ENCODE data around the gene SKIC8. TPM values are rescaled to one million over a fixed set of nuclear protein-coding genes. Genes with fewer than 3 reads are reported as not detected.

The SKIC8 gene
- total and polyA plus RNA-seq, 2 donors, result 47.4 to 66.2 TPM

- 76% methylated on average over 7 of the region's 7 CpGs for WGBS
- Histone ChIP-seq H3K36me3 (ENCODE audit: insufficient read depth) (no peaks in the 10 kb centered on the region), H3K4me1 (ENCODE audit: insufficient read depth) (no peaks in the 10 kb centered on the region), H3K27ac (ENCODE audit: low read depth) (no peak overlapping the region), H3K4me3 (ENCODE audit: low read depth, low read length) (no peak overlapping the region)
- DNase-seq (ENCODE audit: extremely low spot score), result no peak
Observed at GRCh38 chr15:78315686-78316282, 16.4 kb upstream of the SKIC8 start.

- WGBS, result 84% methylated on average over 7 of the region's 7 CpGs
- no peaks in the 10 kb centered on the region for H3K36me3 ChIP-seq (ENCODE audit: insufficient read depth)
- no peaks in the 10 kb centered on the region for H3K4me1 ChIP-seq (ENCODE audit: insufficient read depth)
- no peak overlapping the region for H3K27ac ChIP-seq (ENCODE audit: low read depth)
- H3K4me3 ChIP-seq (ENCODE audit: low read depth, low read length), result no peak overlapping the region
- DNase-seq (ENCODE audit: extremely low spot score), result no peak
Observed at GRCh38 chr15:78314181-78314581, 14.8 kb upstream of the SKIC8 start.

GRCh38 chr15:78313383-78313782, 14.0 kb upstream of the SKIC8 start:
- no peak overlapping the region for H3K27ac ChIP-seq (ENCODE audit: low read depth)
- no peaks in the 10 kb centered on the region for H3K4me1 ChIP-seq (ENCODE audit: insufficient read depth)
- H3K4me3 ChIP-seq (ENCODE audit: low read depth, low read length), result no peak overlapping the region
- 80% methylated on average over 8 of the region's 8 CpGs for WGBS
- DNase-seq (ENCODE audit: extremely low spot score), result no peak
- no peaks in the 10 kb centered on the region for H3K36me3 ChIP-seq (ENCODE audit: insufficient read depth)

DNA sequence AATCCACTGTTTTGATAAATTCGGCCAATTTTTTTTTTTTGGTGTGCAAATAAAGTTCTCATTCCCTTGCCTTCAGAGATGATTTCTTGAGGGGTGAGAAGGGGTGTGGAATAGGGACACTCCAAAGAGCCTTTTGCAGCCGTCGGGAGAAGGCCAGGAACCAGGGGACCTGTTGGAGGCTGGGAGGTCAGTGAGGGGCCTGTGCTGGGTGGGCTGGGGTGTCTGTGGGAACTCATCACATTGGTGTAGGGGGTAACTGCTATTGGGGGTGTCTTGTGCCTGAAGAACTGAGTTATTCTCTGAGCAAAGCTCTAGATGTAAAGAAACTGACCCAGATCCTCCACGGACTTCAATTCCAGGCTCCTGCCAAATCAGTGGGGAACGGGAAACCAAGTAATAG, 13.5 kb upstream of the SKIC8 start:
- Histone ChIP-seq H3K4me1 (ENCODE audit: insufficient read depth) (no peaks in the 10 kb centered on the region), H3K27ac (ENCODE audit: low read depth) (no peak overlapping the region), H3K36me3 (ENCODE audit: insufficient read depth) (no peaks in the 10 kb centered on the region), H3K4me3 (ENCODE audit: low read depth, low read length) (no peak overlapping the region)
- WGBS, result 74% methylated on average over 5 of the region's 5 CpGs
- DNase-seq (ENCODE audit: extremely low spot score), result no peak

GRCh38 chr15:78312536-78312935, 13.1 kb upstream of the SKIC8 start:
- DNase-seq (ENCODE audit: extremely low spot score), result no peak

GRCh38 chr15:78311292-78311691, 11.9 kb upstream of the SKIC8 start:
- 79% methylated on average over 3 of the region's 3 CpGs for WGBS
- no peak for DNase-seq (ENCODE audit: extremely low spot score)
- H3K36me3 ChIP-seq (ENCODE audit: insufficient read depth), result no peaks in the 10 kb centered on the region
- H3K4me1 ChIP-seq (ENCODE audit: insufficient read depth), result no peaks in the 10 kb centered on the region
- H3K27ac ChIP-seq (ENCODE audit: low read depth), result no peak overlapping the region
- H3K4me3 ChIP-seq (ENCODE audit: low read depth, low read length), result no peak overlapping the region

More at GRCh38 chr15:78312536-78312935, 13.1 kb upstream of the SKIC8 start:
- H3K27ac ChIP-seq (ENCODE audit: low read depth), result no peak overlapping the region
- WGBS, result 65% methylated on average over 4 of the region's 4 CpGs
- H3K36me3 ChIP-seq (ENCODE audit: insufficient read depth), result no peaks in the 10 kb centered on the region
- no peaks in the 10 kb centered on the region for H3K4me1 ChIP-seq (ENCODE audit: insufficient read depth)
- no peak overlapping the region for H3K4me3 ChIP-seq (ENCODE audit: low read depth, low read length)

GRCh38 chr15:78308422-78309032, 9.1 kb upstream of the SKIC8 start:
- WGBS, result 19% methylated on average over 9 of the region's 9 CpGs
- H3K4me3 ChIP-seq (ENCODE audit: low read depth, low read length), result no peak overlapping the region
- H3K36me3 ChIP-seq (ENCODE audit: insufficient read depth), result no peaks in the 10 kb centered on the region
- no peak overlapping the region for H3K27ac ChIP-seq (ENCODE audit: low read depth)
- no peaks in the 10 kb centered on the region for H3K4me1 ChIP-seq (ENCODE audit: insufficient read depth)
- DNase-seq (ENCODE audit: extremely low spot score), result no peak

- H3K36me3 ChIP-seq (ENCODE audit: insufficient read depth), result no peaks in the 10 kb centered on the region
- DNase-seq (ENCODE audit: extremely low spot score), result no peak
- 60% methylated on average over 6 of the region's 6 CpGs for WGBS
- no peak overlapping the region for H3K4me3 ChIP-seq (ENCODE audit: low read depth, low read length)
- H3K27ac ChIP-seq (ENCODE audit: low read depth), result no peak overlapping the region
- no peaks in the 10 kb centered on the region for H3K4me1 ChIP-seq (ENCODE audit: insufficient read depth)
Observed at GRCh38 chr15:78307976-78308375, 8.6 kb upstream of the SKIC8 start.

- no peak overlapping the region for H3K4me3 ChIP-seq (ENCODE audit: low read depth, low read length)
- DNase-seq (ENCODE audit: extremely low spot score), result no peak
- H3K27ac ChIP-seq (ENCODE audit: low read depth), result no peak overlapping the region
- H3K36me3 ChIP-seq (ENCODE audit: insufficient read depth), result no peaks in the 10 kb centered on the region
- WGBS, result 68% methylated on average over 3 of the region's 3 CpGs
- no peaks in the 10 kb centered on the region for H3K4me1 ChIP-seq (ENCODE audit: insufficient read depth)
Observed at GRCh38 chr15:78306176-78306774, 6.9 kb upstream of the SKIC8 start.

GRCh38 chr15:78304216-78305066, 5.0 kb upstream of the SKIC8 start:
- DNase-seq (ENCODE audit: extremely low spot score), result no peak
- 84% methylated on average over 9 of the region's 9 CpGs for WGBS
- Histone ChIP-seq H3K4me3 (ENCODE audit: low read depth, low read length) (no peak overlapping the region), H3K36me3 (ENCODE audit: insufficient read depth) (no peaks in the 10 kb centered on the region), H3K27ac (ENCODE audit: low read depth) (no peak overlapping the region), H3K4me1 (ENCODE audit: insufficient read depth) (no peaks in the 10 kb centered on the region)

GRCh38 chr15:78302579-78303312, 3.3 kb upstream of the SKIC8 start:
- DNase-seq (ENCODE audit: extremely low spot score), result no peak
- WGBS, result 67% methylated on average over 5 of the region's 5 CpGs
- Histone ChIP-seq H3K36me3 (ENCODE audit: insufficient read depth) (no peaks in the 10 kb centered on the region), H3K4me3 (ENCODE audit: low read depth, low read length) (no peak overlapping the region), H3K27ac (ENCODE audit: low read depth) (no peak overlapping the region), H3K4me1 (ENCODE audit: insufficient read depth) (no peaks in the 10 kb centered on the region)

- H3K27ac ChIP-seq (ENCODE audit: low read depth), result no peak overlapping the region
- WGBS, result 23% methylated on average over 3 of the region's 3 CpGs
- H3K4me1 ChIP-seq (ENCODE audit: insufficient read depth), result no peaks in the 10 kb centered on the region
- DNase-seq (ENCODE audit: extremely low spot score), result no peak
- H3K4me3 ChIP-seq (ENCODE audit: low read depth, low read length), result no peak overlapping the region
- H3K36me3 ChIP-seq (ENCODE audit: insufficient read depth), result no peaks in the 10 kb centered on the region
Observed at GRCh38 chr15:78301828-78302227, 2.4 kb upstream of the SKIC8 start.

DNA sequence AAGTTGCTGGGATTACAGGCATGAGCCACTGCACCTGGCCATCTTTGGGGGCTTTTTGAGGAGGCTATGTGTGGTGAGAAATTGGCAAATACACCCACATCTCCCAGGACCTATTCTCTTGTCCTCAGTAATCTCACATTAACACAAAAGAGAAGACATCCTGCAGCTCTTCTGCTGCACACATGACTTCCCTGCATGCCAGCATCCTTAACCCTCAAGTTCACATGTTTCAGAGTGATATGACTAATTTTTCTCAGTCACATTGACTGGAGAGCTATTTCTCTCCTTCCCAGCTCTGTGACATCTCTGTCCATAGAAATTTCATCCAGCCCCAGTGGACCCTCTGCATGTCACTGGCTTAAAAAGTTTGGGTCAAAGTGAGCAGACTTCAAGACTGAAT, 1.9 kb upstream of the SKIC8 start:
- DNase-seq (ENCODE audit: extremely low spot score), result no peak
- H3K27ac ChIP-seq (ENCODE audit: low read depth), result no peak overlapping the region

More for the DNA sequence above, 1.9 kb upstream of the SKIC8 start:
- Histone ChIP-seq H3K4me3 (ENCODE audit: low read depth, low read length) (no peak overlapping the region), H3K36me3 (ENCODE audit: insufficient read depth) (no peaks in the 10 kb centered on the region), H3K4me1 (ENCODE audit: insufficient read depth) (no peaks in the 10 kb centered on the region)
